Upper lobe of right lung (tissue), 1 donor: ENCODE measurements around the gene THBS2. TPM values are rescaled to one million over a fixed set of nuclear protein-coding genes. Genes with fewer than 3 reads are reported as not detected.

Source experiments
- ATAC-seq: fragments of 200-7000 bp; cut with Tn5 transposase; one replicate; pipeline ENCODE4 v1.9.1; 2020; ENCODE audit warnings: mild to moderate bottlenecking, moderate library complexity
- DNase-seq: peaks from one replicate; pipeline ENCODE4 v3.0.0-alpha.2; 2020
- H3K27ac ChIP-seq: fragments of 200-600 bp; one replicate; pipeline ENCODE4 v1.8.0; 2022
- H3K27me3 ChIP-seq: fragments of 200-600 bp; one replicate; pipeline ENCODE4 v1.8.0; 2022; ENCODE audit warnings: mild to moderate bottlenecking
- H3K36me3 ChIP-seq: fragments of 200-600 bp; one replicate; pipeline ENCODE4 v1.8.0; 2022
- H3K4me1 ChIP-seq: fragments of 200-600 bp; one replicate; pipeline ENCODE4 v1.8.0; 2022
- H3K4me3 ChIP-seq: fragments of 200-600 bp; one replicate; pipeline ENCODE4 v1.8.0; 2022; ENCODE audit warnings: mild to moderate bottlenecking
- H3K9me3 ChIP-seq: fragments of 200-600 bp; one replicate; pipeline ENCODE4 v1.8.0; 2022
- CTCF ChIP-seq: fragments of 200-600 bp; IDR thresholded peaks from one replicate; pipeline ENCODE4 v1.8.0; 2022; ENCODE audit warnings: antibody characterized with exemption
- intact Hi-C: fragments of 100-400 bp; cut with DNase I; formaldehyde crosslinking; loops from one replicate; pipeline ENCODE4 v1.11.0; 2022
- total RNA-seq: library from RNA; stranded (reverse); fragmentation: NEBNext Ultra II Directional; extraction: Animal tissue kit (Norgen Biotek cat#: 25700); gene quantifications from one replicate; pipeline ENCODE4 v1.2.1, GENCODE V29; 2021
- donor health status: DM: no; HTN: yes; CAD: no; lungs with severe emphysema.

The THBS2 gene
- total RNA-seq, 1 donor from 2014 or later, result 23.7 TPM

- ATAC-seq, result peak; percentile 19
- no peak for TF ChIP-seq CTCF
- no peaks in the 10 kb centered on the region for H3K9me3 ChIP-seq
- H3K4me3 ChIP-seq, result no peak overlapping the region
- no peak overlapping the region for H3K27ac ChIP-seq
- H3K4me1 ChIP-seq, result no peaks in the 10 kb centered on the region
- intact Hi-C loops, result no loop called here
- no peaks in the 10 kb centered on the region for H3K36me3 ChIP-seq
- H3K27me3 ChIP-seq, result no peaks in the 10 kb centered on the region
- DNase-seq, result no peak
Observed at GRCh38 chr6:169289619-169290339, 36.1 kb upstream of the THBS2 start.

GRCh38 chr6:169289257-169289618 is 35.6 kb upstream of the THBS2 start:
- no peak overlapping the region for H3K27ac ChIP-seq
- TF ChIP-seq CTCF, result no peak
- no peak overlapping the region for H3K4me3 ChIP-seq
- intact Hi-C loops, result no loop called here
- no peaks in the 10 kb centered on the region for H3K4me1 ChIP-seq
- H3K9me3 ChIP-seq, result no peaks in the 10 kb centered on the region
- DNase-seq (no peak), ATAC-seq (no peak)
- no peaks in the 10 kb centered on the region for H3K27me3 ChIP-seq
- H3K36me3 ChIP-seq, result no peaks in the 10 kb centered on the region

- no peak overlapping the region for H3K27ac ChIP-seq
- peak; percentile 29 for ATAC-seq
- no peaks in the 10 kb centered on the region for H3K4me1 ChIP-seq
- H3K36me3 ChIP-seq, result no peaks in the 10 kb centered on the region
- no peak for DNase-seq
- no peaks in the 10 kb centered on the region for H3K27me3 ChIP-seq
- H3K4me3 ChIP-seq, result no peak overlapping the region
- H3K9me3 ChIP-seq, result no peaks in the 10 kb centered on the region
- intact Hi-C loops, result no loop called here
- no peak for TF ChIP-seq CTCF
Observed at GRCh38 chr6:169288591-169288990, 34.9 kb upstream of the THBS2 start.

GRCh38 chr6:169287675-169288074 is 34.0 kb upstream of the THBS2 start:
- ATAC-seq (no peak), DNase-seq (no peak)
- no peaks in the 10 kb centered on the region for H3K4me1 ChIP-seq
- no peaks in the 10 kb centered on the region for H3K27me3 ChIP-seq
- intact Hi-C loops, result no loop called here
- H3K36me3 ChIP-seq, result no peaks in the 10 kb centered on the region
- no peak for TF ChIP-seq CTCF
- no peak overlapping the region for H3K4me3 ChIP-seq
- H3K9me3 ChIP-seq, result no peaks in the 10 kb centered on the region
- H3K27ac ChIP-seq, result no peak overlapping the region

GRCh38 chr6:169286961-169287360 is 33.3 kb upstream of the THBS2 start:
- intact Hi-C loops, result no loop called here
- no peak for DNase-seq
- H3K27ac ChIP-seq, result no peak overlapping the region
- H3K4me1 ChIP-seq, result no peaks in the 10 kb centered on the region
- H3K36me3 ChIP-seq, result no peaks in the 10 kb centered on the region
- H3K9me3 ChIP-seq, result no peaks in the 10 kb centered on the region
- ATAC-seq, result no peak
- no peak overlapping the region for H3K4me3 ChIP-seq
- no peak for TF ChIP-seq CTCF
- no peaks in the 10 kb centered on the region for H3K27me3 ChIP-seq

GRCh38 chr6:169285165-169285564 is 31.5 kb upstream of the THBS2 start:
- DNase-seq (no peak), ATAC-seq (no peak)
- Histone ChIP-seq H3K4me1 (no peaks in the 10 kb centered on the region), H3K27ac (no peak overlapping the region), H3K27me3 (no peaks in the 10 kb centered on the region), H3K36me3 (no peaks in the 10 kb centered on the region), H3K9me3 (no peaks in the 10 kb centered on the region), H3K4me3 (no peak overlapping the region)
- no peak for TF ChIP-seq CTCF
- intact Hi-C loops, result no loop called here
